ENCODE measurements around the gene CACNA1C.

The CACNA1C gene

DNA sequence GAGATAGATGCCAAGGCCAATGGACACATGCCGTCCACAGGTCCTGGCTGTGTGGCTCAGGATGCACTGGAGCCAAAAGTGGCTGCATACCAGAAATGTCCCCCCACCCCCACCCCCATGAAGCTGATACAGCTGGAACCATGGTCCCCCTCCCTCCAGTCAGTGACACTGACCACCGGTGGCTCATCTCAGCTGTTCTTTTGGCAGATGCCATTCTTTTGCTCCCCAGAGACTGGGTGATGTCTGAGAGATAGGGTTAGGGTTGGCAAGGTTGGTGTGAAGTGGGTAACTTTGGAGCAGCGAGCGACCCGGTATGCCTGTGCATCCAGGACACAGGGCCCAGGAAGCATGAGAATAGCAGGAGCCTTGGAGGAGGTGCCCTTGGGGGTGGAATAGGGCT, 285.6 kb downstream of the CACNA1C start:
- no peak overlapping the region for H3K4me3 ChIP-seq (ENCODE audit: low read depth, low read length)
- DNase-seq (ENCODE audit: low read depth) = no peak
- TF ChIP-seq, protein P1, sequence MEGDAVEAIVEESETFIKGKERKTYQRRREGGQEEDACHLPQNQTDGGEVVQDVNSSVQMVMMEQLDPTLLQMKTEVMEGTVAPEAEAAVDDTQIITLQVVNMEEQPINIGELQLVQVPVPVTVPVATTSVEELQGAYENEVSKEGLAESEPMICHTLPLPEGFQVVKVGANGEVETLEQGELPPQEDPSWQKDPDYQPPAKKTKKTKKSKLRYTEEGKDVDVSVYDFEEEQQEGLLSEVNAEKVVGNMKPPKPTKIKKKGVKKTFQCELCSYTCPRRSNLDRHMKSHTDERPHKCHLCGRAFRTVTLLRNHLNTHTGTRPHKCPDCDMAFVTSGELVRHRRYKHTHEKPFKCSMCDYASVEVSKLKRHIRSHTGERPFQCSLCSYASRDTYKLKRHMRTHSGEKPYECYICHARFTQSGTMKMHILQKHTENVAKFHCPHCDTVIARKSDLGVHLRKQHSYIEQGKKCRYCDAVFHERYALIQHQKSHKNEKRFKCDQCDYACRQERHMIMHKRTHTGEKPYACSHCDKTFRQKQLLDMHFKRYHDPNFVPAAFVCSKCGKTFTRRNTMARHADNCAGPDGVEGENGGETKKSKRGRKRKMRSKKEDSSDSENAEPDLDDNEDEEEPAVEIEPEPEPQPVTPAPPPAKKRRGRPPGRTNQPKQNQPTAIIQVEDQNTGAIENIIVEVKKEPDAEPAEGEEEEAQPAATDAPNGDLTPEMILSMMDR (conservative IDR thresholded peaks at IDR 0.05; ENCODE audit: low read depth, low read length) = no peak

DNA sequence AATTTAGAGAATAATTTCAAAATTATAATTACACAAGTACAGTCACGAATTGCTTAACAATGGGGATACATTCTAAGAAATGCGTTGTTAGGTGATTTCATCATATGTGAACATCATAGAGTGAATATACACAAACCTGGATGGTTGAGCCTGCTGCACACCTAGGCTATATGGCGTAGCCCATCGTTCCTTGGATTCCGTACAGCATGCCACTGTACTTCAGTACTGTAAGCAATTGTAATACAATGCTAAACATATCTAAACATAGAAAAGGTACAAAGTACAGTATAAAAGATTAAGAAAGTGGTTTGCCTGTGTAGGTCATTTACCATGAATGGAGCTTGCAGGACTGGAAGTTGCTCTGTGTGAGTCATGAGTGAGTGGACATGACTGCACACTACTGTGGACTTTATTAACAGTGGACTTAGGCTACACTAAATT, 286.2 kb downstream of the CACNA1C start:
- H3K4me3 ChIP-seq (ENCODE audit: low read depth, low read length) = no peak overlapping the region
- peak; percentile 81 for DNase-seq (ENCODE audit: low read depth)
- TF ChIP-seq, protein P1 (conservative IDR thresholded peaks at IDR 0.05; ENCODE audit: low read depth, low read length) = no peak

DNA sequence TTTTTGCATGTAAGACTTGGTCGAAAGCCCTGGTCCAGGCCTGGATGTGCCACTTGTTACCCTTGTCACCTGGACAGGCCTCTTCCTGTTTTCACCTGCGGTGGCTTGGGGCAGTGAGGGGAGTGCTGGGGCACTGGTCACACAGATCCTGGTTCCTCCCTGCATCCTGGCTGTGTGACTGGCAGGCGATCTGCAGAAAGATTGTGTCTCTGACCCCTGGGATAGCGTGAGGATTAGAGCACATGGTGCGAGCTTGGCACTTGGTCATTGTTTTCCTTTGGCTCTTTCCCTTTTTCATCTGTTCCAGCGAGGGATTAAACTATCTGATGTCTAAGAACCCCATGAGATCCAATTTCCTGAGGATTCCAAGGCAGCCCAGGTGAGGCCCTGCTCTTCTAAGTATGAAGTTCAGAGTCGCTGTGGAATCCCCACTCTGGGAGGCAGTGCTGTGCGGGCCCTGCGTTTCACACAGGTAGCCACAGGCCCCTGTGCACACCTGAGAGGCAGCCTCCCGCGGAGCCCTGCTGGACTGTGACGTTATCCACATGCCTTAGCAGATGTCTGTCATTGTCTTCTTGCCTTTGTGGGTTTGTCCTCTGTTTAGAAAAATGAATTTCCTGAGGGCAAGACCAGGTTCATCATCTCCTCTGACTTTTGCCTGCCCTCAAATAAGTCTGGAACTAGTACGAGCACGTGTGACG, 288.4 kb downstream of the CACNA1C start:
- TF ChIP-seq, protein P1 (conservative IDR thresholded peaks at IDR 0.05; ENCODE audit: low read depth, low read length) = no peak
- no peak overlapping the region for H3K4me3 ChIP-seq (ENCODE audit: low read depth, low read length)
- DNase-seq (ENCODE audit: low read depth) = no peak

DNA sequence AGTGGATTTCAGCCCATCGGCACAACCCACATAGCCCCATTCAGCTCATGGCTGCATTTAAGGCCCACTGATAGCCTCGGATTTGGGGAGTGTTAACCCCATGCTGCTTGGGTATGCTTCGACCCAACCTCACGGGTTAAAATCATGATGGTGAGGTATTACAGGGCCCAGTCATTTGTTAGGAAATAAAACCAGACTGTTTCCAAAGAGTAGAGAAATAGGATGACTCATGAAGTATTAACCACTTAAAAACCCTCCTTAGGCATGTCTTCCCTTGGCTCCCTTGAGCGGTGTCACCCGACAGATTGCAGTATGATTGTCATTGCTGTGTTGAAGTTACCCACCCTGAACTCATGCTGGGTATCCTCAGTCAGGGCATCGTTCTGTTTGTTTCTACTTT, 289.1 kb downstream of the CACNA1C start:
- DNase-seq (ENCODE audit: low read depth) = peak; percentile 82
- TF ChIP-seq, protein P1 (conservative IDR thresholded peaks at IDR 0.05; ENCODE audit: low read depth, low read length) = no peak
- H3K4me3 ChIP-seq (ENCODE audit: low read depth, low read length) = no peak overlapping the region

DNA sequence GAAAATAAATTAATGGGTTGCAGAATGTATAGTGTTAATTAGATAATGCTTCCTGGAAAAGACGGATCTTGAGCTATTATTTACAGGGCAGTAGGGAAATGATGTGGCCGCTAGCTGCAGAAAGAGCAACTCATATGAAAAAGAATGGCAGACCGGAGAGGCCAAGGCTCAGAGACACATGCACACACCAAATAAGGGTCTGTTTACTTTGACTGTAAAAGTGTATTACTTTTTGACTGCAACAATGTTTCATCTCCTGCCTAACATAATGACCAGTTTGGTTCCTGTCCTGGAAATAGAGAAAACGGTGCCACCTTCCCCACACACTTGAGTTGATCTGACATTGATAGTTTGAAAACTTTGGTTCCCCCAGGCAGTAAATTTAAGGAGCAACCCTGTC, 290.9 kb downstream of the CACNA1C start:
- TF ChIP-seq, protein P1 (conservative IDR thresholded peaks at IDR 0.05; ENCODE audit: low read depth, low read length) = no peak
- DNase-seq (ENCODE audit: low read depth) = no peak
- H3K4me3 ChIP-seq (ENCODE audit: low read depth, low read length) = no peak overlapping the region

DNA sequence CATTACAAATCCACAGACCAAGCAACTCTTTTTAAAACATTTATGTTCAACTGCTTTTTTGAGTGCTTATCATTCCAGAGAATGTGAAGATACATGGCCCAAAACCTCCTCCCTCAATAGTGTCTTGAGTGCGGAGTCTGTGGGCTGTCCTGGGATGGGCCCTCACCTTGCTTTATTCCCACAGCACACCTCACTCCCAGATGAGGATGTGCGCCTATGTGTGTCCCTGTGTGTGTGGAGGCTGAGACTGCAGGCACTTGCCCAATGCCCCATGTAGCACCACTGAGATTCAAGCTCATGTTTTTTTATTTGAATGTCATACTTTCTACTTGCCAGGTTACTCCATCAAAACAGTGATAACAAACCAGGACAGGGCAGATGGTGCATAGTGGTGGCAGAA, 291.7 kb downstream of the CACNA1C start:
- H3K4me3 ChIP-seq (ENCODE audit: low read depth, low read length) = no peak overlapping the region
- TF ChIP-seq, protein P1 (conservative IDR thresholded peaks at IDR 0.05; ENCODE audit: low read depth, low read length) = no peak
- DNase-seq (ENCODE audit: low read depth) = no peak

DNA sequence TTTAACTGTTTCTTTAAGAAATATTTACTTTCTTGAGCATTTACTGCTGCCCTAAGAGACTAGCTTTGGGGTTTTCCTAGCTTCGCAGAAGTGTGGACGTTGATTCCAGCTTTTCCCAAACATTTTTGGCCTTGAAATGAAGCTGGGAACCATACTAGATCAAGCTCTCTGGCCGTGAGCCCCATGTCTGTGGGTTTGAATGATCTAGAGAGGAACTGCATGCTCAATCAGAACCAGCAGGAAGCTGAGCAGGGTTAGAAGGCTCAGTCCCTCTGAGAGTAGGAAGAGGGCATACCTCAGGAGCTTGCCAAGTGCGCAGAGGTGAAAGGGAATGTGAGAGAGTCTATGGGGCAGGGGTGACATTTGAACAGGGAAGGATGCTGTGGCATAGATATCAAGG, 292.1 kb downstream of the CACNA1C start:
- DNase-seq (ENCODE audit: low read depth) = no peak
- TF ChIP-seq, protein P1 (conservative IDR thresholded peaks at IDR 0.05; ENCODE audit: low read depth, low read length) = no peak
- no peak overlapping the region for H3K4me3 ChIP-seq (ENCODE audit: low read depth, low read length)

Measured in choroid plexus epithelial cell (primary cell).